GM10248 (cell line): ENCODE results near the gene ARFGEF3.

Experiments
- CTCF ChIA-PET: fragments of 300-600 bp; sonication (Branson Sonifier 250); formaldehyde crosslinking; extraction: SDS; loops from one replicate; lab custom pipeline; 2021; ENCODE audit warnings: antibody characterized with exemption; lab: Yijun Ruan, JAX
- POLR2A ChIA-PET: fragments of 350-650 bp; sonication (Branson Sonifier 250); formaldehyde crosslinking; extraction: SDS; loops from one replicate; lab custom pipeline; 2020; ENCODE audit warnings: antibody characterized with exemption; lab: Yijun Ruan, JAX
- DNase-seq: peaks from one replicate; pipeline ENCODE4 v3.0.0; 2012; ENCODE audit errors: extremely low spot score
- CTCF ChIP-seq: IDR thresholded peaks from 2 replicates; pipeline ENCODE4 v1.5.1; 2012; ENCODE audit warnings: mild to moderate bottlenecking, low read depth; ENCODE audit errors: extremely low read depth, missing control alignments, control extremely low read depth

Gene ARFGEF3

GRCh38 chr6:138266095-138266494 lies 104.4 kb downstream of the ARFGEF3 start:
- TF ChIP-seq CTCF, result no peak
- POLR2A ChIA-PET, result no interaction called here
- no peak for DNase-seq
- CTCF ChIA-PET, result interaction anchor here (0.6 to 1.6 kb wide), 2 partner anchors 10 to 12 kb away, joined by 3 to 4 read pairs; no protein-coding TSS in a partner anchor

- DNase-seq, result no peak
- CTCF ChIA-PET, result interaction anchor here (1.6 kb wide), 1 partner anchor 19 kb away, joined by 3 read pairs; no protein-coding TSS in a partner anchor
- no peak for TF ChIP-seq CTCF
- POLR2A ChIA-PET, result no interaction called here
These were observed 106.5 kb downstream of the ARFGEF3 start for GRCh38 chr6:138267971-138268895.

- ChIA-PET CTCF (interaction anchor here (1.1 to 1.3 kb wide), 2 partner anchors 13 to 156 kb away, joined by 3 read pairs; no protein-coding TSS in a partner anchor), POLR2A (no interaction called here)
- TF ChIP-seq CTCF, result no peak
- DNase-seq, result no peak
These were observed 109.7 kb downstream of the ARFGEF3 start for GRCh38 chr6:138271451-138271850.

- no peak for DNase-seq
- TF ChIP-seq CTCF, result no peak
- ChIA-PET POLR2A (no interaction called here), CTCF (no interaction called here)
These were observed 111.0 kb downstream of the ARFGEF3 start for GRCh38 chr6:138272533-138273315.

GRCh38 chr6:138275976-138276375 lies 114.2 kb downstream of the ARFGEF3 start:
- DNase-seq, result no peak
- CTCF ChIA-PET, result interaction anchor here (0.6 to 1.4 kb wide), 4 partner anchors 10 to 130 kb away, joined by 3 to 6 read pairs (median 3); no protein-coding TSS in a partner anchor
- POLR2A ChIA-PET, result no interaction called here
- no peak for TF ChIP-seq CTCF

GRCh38 chr6:138277835-138278234 lies 116.1 kb downstream of the ARFGEF3 start:
- DNase-seq, result no peak
- ChIA-PET POLR2A (no interaction called here), CTCF (interaction anchor here (1.9 kb wide), 1 partner anchor 162 kb away, joined by 10 read pairs; no protein-coding TSS in a partner anchor)
- no peak for TF ChIP-seq CTCF
